PC-3 (cell line): ENCODE measurements around the gene CFAP299. TPM values are rescaled to one million over a fixed set of nuclear protein-coding genes. Genes with fewer than 3 reads are reported as not detected.

Experiments used
- ATAC-seq: fragments of 200-7000 bp; cut with Tn5 transposase; 2 replicates; pipeline ENCODE4 v1.9.1; 2020; ENCODE audit warnings: mild to moderate bottlenecking, moderate library complexity
- BruUV-seq: library from RNA; stranded (reverse); fragments of 400-500 nt; replicated peaks from 2 replicates; lab custom pipeline; 2021; lab: Mats Ljungman, UMichigan
- CTCF ChIA-PET: fragments of 300-600 bp; sonication (Branson Sonifier 250); formaldehyde crosslinking; loops from one replicate; lab custom pipeline; 2022; ENCODE audit warnings: antibody characterized with exemption; lab: Charles Lee
- POLR2A ChIA-PET: fragments of 300-600 bp; sonication (Branson Sonifier 250); formaldehyde crosslinking; loops from one replicate; lab custom pipeline; 2022; ENCODE audit warnings: antibody characterized with exemption; ENCODE audit not compliant: unreplicated experiment; lab: Charles Lee
- DNase-seq: peaks from one replicate; pipeline ENCODE4 v3.0.0-alpha.2; 2015
- H2AFZ ChIP-seq: fragments of 300-600 bp; sonication (generic); 2 replicates; pipeline ENCODE4 v1.6.0; 2016; ENCODE audit warnings: antibody characterized with exemption, low read length
- H3F3A ChIP-seq: fragments of 300-600 bp; sonication (generic); one replicate; pipeline ENCODE4 v1.6.0; 2017; ENCODE audit warnings: antibody characterized with exemption, low read length, control low read depth, mild to moderate bottlenecking; ENCODE audit not compliant: unreplicated experiment
- H3K27ac ChIP-seq: fragments of 300-600 bp; sonication (generic); 2 replicates; pipeline ENCODE4 v1.5.1; 2016; ENCODE audit warnings: mild to moderate bottlenecking, low read length
- H3K27me3 ChIP-seq: fragments of 300-600 bp; sonication (generic); 2 replicates; pipeline ENCODE4 v1.6.1; 2016; ENCODE audit warnings: low read length, mixed read lengths
- H3K36me3 ChIP-seq: fragments of 300-600 bp; sonication (generic); 2 replicates; pipeline ENCODE4 v1.6.1; 2016; ENCODE audit warnings: low read depth, mixed run types, low read length, mixed read lengths
- H3K4me1 ChIP-seq: fragments of 300-600 bp; sonication (generic); 2 replicates; pipeline ENCODE4 v1.5.1; 2016; ENCODE audit warnings: low read length; ENCODE audit not compliant: insufficient read depth
- H3K4me2 ChIP-seq: fragments of 300-600 bp; sonication (generic); 2 replicates; pipeline ENCODE4 v1.6.0; 2016; ENCODE audit warnings: low read length
- H3K4me3 ChIP-seq: fragments of 300-600 bp; sonication (generic); 2 replicates; pipeline ENCODE4 v1.5.1; 2016; ENCODE audit warnings: mild to moderate bottlenecking, low read length, mixed read lengths
- H3K79me2 ChIP-seq: fragments of 300-600 bp; sonication (generic); 2 replicates; pipeline ENCODE4 v1.6.1; 2017; ENCODE audit warnings: low read length, mixed read lengths
- H3K9ac ChIP-seq: fragments of 300-600 bp; sonication (generic); 2 replicates; pipeline ENCODE4 v1.6.0; 2016; ENCODE audit warnings: mild to moderate bottlenecking, low read length
- H3K9me2 ChIP-seq: fragments of 300-600 bp; sonication (generic); replicated peaks from 2 replicates; pipeline ENCODE4 v1.6.1; 2016; ENCODE audit warnings: mixed run types, low read length, mixed read lengths
- H3K9me3 ChIP-seq: fragments of 300-600 bp; sonication (generic); 2 replicates; pipeline ENCODE4 v1.6.1; 2016; ENCODE audit warnings: low read length, mixed read lengths
- H4K20me1 ChIP-seq: fragments of 300-600 bp; sonication (generic); 2 replicates; pipeline ENCODE4 v1.6.1; 2016; ENCODE audit warnings: low read length, mixed read lengths
- CTCF ChIP-seq: fragments of 300-600 bp; sonication (generic); conservative IDR thresholded peaks from 2 replicates; pipeline ENCODE4 v1.5.1; 2017; ENCODE audit warnings: antibody characterized with exemption, low read depth, mild to moderate bottlenecking, low read length
- EZH2 ChIP-seq: fragments of 300-600 bp; sonication (generic); IDR thresholded peaks from one replicate; pipeline ENCODE4 v1.6.1; 2017; ENCODE audit warnings: antibody characterized with exemption, mild to moderate bottlenecking, low read length; ENCODE audit not compliant: unreplicated experiment
- EZH2phosphoT487 ChIP-seq: fragments of 300-600 bp; sonication (generic); IDR thresholded peaks from 2 replicates; pipeline ENCODE4 v1.6.1; 2018; ENCODE audit warnings: mild to moderate bottlenecking, antibody characterized with exemption, low read length, borderline replicate concordance
- intact Hi-C: fragments of 100-400 bp; cut with micrococcal nuclease; formaldehyde crosslinking; loops from 2 replicates; pipeline ENCODE4 v1.9.0; 2023
- total RNA-seq: library from RNA; depleted of rRNA; stranded (reverse); fragments of >200 nt; gene quantifications from 2 replicates; pipeline ENCODE4 v1.2.3, GENCODE V29; 2014

Gene CFAP299
- total RNA-seq, 1 experiment from 2014 or later: not detected

GRCh38 chr4:80409809-80410208 lies 74.3 kb downstream of the CFAP299 start:
- no peaks in the 10 kb centered on the region for H3K79me2 ChIP-seq
- no peaks in the 10 kb centered on the region for H3F3A ChIP-seq
- H3K9me2 ChIP-seq: no peaks in the 10 kb centered on the region
- no peak overlapping the region for H3K9ac ChIP-seq
- BruUV-seq: no TSS peak
- H3K9me3 ChIP-seq: no peaks in the 10 kb centered on the region
- no peak overlapping the region for H2AFZ ChIP-seq
- H3K27me3 ChIP-seq: no peaks in the 10 kb centered on the region
- H3K36me3 ChIP-seq: no peaks in the 10 kb centered on the region
- ChIA-PET POLR2A (no interaction called here), CTCF (no interaction called here)
- DNase-seq (no peak), ATAC-seq (no peak)
- no peaks in the 10 kb centered on the region for H4K20me1 ChIP-seq
- TF ChIP-seq EZH2 (no peak), CTCF (no peak), EZH2phosphoT487 (no peak)
- H3K4me3 ChIP-seq: no peak overlapping the region
- no peak overlapping the region for H3K27ac ChIP-seq
- H3K4me1 ChIP-seq: no peaks in the 10 kb centered on the region
- intact Hi-C loops: no loop called here
- H3K4me2 ChIP-seq: no peak overlapping the region

GRCh38 chr4:80412322-80412721 lies 76.8 kb downstream of the CFAP299 start:
- Histone ChIP-seq H3K4me1 (no peaks in the 10 kb centered on the region), H3K36me3 (no peaks in the 10 kb centered on the region), H3K27me3 (no peaks in the 10 kb centered on the region), H3K27ac (no peak overlapping the region), H3K79me2 (no peaks in the 10 kb centered on the region), H2AFZ (no peak overlapping the region), H3K9ac (no peak overlapping the region), H3F3A (no peaks in the 10 kb centered on the region), H4K20me1 (no peaks in the 10 kb centered on the region), H3K9me2 (no peaks in the 10 kb centered on the region), H3K4me3 (no peak overlapping the region), H3K9me3 (no peaks in the 10 kb centered on the region), H3K4me2 (no peak overlapping the region)
- ChIA-PET POLR2A (no interaction called here), CTCF (interaction anchor here (0.6 kb wide), 1 partner anchor 20 kb away, joined by 5 read pairs; no protein-coding TSS in a partner anchor)
- ATAC-seq: no peak
- BruUV-seq: no TSS peak
- TF ChIP-seq CTCF (no peak), EZH2phosphoT487 (no peak), EZH2 (no peak)
- intact Hi-C loops: no loop called here
- no peak for DNase-seq

- Histone ChIP-seq H3K36me3 (no peaks in the 10 kb centered on the region), H2AFZ (no peak overlapping the region), H3K79me2 (no peaks in the 10 kb centered on the region), H3K27me3 (no peaks in the 10 kb centered on the region), H3K27ac (no peak overlapping the region), H3K9ac (no peak overlapping the region), H3F3A (no peaks in the 10 kb centered on the region), H4K20me1 (no peaks in the 10 kb centered on the region), H3K9me3 (no peaks in the 10 kb centered on the region), H3K4me3 (no peak overlapping the region), H3K9me2 (no peaks in the 10 kb centered on the region), H3K4me1 (no peaks in the 10 kb centered on the region), H3K4me2 (no peak overlapping the region)
- TF ChIP-seq EZH2 (no peak), CTCF (no peak), EZH2phosphoT487 (no peak)
- no TSS peak for BruUV-seq
- no peak for DNase-seq
- intact Hi-C loops: no loop called here
- ChIA-PET POLR2A (no interaction called here), CTCF (no interaction called here)
- no peak for ATAC-seq
These were observed 77.6 kb downstream of the CFAP299 start for GRCh38 chr4:80413086-80413485.
